HG03095 (cell line): ENCODE data around the gene NDST4.

Experiments
- ATAC-seq: cut with Tn5 transposase; IDR thresholded peaks from one replicate; pipeline ENCODE4 v1.9.1; 2021; ENCODE audit warnings: moderate library complexity; ENCODE audit not compliant: unreplicated experiment

NDST4 gene

DNA sequence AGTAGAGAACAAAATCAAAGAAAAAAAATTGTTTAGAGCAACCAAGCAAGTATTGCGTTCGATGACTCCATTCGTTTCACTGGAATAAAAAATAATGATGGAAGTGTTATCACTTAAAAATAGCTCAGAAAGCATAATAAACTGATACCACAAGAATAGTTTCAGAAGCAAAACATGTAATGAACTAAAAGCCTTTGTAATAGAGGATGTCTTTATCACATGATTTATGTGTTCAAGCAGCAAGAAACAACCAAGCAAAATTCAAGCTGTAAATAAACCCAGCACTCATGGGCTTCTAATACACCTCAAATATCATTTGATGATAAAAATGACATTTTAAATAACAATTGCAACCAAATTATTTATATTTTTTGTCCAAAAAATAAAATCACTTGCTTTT lies 192.2 kb downstream of the NDST4 start:
- no peak for ATAC-seq

DNA sequence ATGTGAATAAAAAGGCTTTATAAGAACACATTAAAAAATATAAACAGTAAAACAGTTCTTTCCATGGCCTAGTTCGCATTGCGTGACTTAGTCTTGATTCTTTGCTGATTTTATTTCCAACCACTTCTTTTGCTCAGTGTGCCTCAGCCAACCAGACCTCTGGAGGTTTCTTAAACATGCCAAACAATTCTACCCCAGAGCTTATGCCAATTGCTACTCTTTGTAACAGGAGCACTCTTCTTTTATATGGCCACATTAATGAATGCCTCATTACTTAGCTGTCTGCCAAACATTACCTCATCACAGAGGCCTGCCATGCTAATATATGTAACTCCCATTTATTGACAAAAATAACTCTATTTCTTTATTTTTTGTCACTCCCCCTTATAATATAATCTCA lies 202.3 kb downstream of the NDST4 start:
- no peak for ATAC-seq

GRCh38 chr4:114907568-114907967 lies 205.9 kb downstream of the NDST4 start:
- no peak for ATAC-seq

DNA sequence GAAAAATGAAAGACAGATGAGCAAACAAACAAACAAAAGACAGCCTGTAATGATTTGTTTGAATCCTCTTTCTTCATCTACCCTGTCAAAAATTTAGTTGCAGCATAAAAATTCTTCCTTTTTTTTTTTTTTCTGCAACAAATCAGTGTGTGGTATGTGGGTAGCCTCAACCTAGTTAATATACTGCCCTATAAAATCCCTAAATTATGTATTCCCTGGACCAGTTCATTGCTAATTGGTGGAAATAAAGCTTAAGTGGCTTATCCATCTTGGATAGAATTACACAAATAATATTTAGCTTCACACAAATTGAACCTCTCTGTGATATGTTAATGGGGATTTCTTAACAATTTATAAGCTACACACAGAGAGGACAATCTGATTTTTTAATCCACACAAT lies 208.4 kb downstream of the NDST4 start:
- ATAC-seq = no peak

GRCh38 chr4:114900934-114901333 lies 212.5 kb downstream of the NDST4 start:
- no peak for ATAC-seq

DNA sequence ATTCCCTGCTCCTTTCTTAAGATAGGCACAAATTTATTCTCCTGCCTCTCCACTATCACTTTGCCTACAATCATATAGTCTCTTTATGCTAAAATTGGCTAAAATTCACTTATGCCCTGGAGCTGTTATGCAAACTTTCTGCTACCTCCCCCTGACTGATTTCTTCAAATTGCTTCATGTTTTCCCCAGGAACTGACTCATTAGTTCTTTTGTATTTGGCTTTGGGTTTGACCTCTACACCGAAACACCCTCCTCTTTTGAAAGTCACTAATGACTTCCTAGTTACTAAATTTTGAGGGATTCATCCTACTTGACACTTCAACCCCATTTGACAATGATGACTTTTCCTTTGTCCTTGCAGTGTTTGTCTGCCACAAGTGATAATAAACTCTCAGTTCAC lies 222.6 kb downstream of the NDST4 start:
- ATAC-seq = no peak

- no peak for ATAC-seq
Measured at GRCh38 chr4:114886761-114887160, 226.7 kb downstream of the NDST4 start.

- no peak for ATAC-seq
Measured at GRCh38 chr4:114883641-114884040, 229.8 kb downstream of the NDST4 start.

- ATAC-seq = no peak
Measured at GRCh38 chr4:114879916-114880669, 233.3 kb downstream of the NDST4 start.

- no peak for ATAC-seq
Measured at GRCh38 chr4:114875630-114876029, 237.8 kb downstream of the NDST4 start.

DNA sequence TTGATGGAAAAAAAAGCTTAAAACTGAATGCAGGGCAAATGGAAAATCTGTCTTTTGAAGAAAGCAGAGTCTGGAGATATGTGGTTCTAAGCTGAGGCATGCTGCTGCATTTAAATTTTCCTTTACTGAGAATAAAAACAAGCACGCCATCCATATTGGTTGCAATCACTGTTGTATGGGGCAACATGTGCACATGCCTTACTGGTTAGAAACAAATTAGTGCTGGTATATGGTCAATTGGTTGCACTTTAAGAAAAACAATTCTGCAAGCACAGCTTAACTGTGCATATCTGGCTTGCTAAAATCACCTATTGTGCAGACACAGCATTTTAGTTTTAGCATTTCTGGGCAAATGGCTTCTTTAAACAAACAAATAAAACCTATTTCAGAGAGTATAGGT lies 239.1 kb downstream of the NDST4 start:
- no peak for ATAC-seq

DNA sequence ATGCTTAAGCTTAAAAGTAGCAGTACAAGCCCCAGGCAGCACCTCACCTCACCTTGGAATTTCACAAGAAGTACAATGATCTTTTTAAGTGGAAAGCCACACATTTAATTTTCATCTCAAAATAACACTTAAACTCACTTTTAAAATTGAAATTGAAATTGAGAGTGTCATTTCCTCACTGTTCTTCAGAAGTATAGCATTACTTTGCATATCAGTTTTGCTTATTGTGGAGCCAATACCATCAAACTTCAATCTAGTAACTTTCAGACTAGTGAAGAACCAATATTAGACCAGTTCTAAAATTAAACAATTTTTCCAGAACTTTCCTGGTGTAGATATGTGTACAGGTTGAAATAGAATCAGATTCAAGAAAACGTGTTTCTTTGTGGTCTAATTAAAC lies 242.4 kb downstream of the NDST4 start:
- ATAC-seq = no peak

DNA sequence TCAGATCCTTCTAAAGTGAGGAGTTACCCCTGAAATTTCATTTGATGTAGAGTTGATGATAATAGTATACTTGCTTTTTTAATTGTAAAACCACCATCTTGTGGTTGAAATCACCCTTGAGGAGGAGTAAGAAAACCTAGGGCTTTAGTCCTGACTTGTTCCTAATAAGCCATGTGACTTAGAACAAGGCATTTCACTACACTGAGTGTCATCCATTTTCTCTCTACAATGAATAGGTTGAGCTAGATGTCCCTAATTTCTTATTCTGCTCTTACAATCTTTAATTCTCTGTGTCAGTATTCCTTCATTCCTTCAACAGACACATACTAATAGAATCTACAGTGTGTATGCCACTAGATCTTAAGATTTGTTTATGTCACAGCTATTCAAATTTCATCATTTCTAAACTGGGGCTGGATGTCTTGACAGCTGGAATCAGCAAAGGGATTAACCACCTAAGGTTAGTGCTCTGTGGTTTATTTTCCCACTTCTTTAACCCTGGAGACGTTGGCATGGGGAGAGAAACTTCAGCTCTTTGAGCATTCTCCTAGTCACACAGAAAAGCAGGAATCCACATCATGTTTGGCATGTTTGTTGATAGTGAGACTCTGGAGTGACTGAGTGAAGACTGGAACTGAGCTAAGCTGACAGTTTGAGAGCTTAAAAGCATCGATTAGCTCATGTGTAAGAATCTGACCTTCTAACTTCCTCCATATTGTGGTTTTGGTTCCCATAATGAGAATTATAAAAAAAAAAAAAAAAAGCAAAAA lies 246.3 kb downstream of the NDST4 start:
- peak; percentile 42 for ATAC-seq

- no peak for ATAC-seq
Measured at GRCh38 chr4:114864060-114864459, 249.4 kb downstream of the NDST4 start.

DNA sequence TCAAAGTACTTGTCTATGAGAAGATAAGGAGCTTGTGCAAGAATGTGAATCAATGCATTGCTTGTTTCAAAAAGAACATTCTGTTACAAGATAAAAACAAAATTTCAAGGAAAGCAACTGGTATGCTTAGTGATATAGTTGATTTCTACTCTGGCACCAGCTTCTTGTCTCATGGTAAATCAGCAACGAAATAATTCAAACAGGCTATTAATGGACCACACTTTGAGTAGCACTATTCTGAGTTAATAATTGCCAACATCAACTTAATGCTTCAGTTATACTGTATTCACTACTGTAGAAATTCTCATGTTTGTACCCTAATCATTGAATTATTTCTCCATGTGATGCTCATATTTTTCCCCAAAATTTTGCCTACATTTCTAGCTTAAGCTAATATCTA lies 252.6 kb downstream of the NDST4 start:
- ATAC-seq = no peak

DNA sequence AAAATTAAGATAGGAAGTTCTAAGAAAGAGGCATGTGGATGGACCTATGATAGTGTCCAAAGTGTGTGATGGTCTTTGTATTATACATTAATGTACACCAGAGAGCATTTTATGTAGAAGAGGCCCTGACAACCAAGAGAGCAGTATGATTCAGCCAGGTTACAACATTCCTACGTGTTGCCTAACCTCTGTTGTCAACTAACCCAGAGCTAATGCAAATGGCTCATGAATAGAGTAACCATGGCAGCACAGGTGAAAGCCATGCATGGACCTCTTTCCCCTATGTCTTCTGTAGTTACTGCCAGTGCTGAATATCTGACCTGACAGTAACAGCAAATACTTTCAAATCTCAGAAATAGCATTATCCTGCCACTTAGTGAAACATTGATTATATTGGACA lies 255.6 kb downstream of the NDST4 start:
- ATAC-seq = no peak

GRCh38 chr4:114839986-114840385 lies 273.4 kb downstream of the NDST4 start:
- ATAC-seq = no peak

- ATAC-seq = no peak
Measured at GRCh38 chr4:114830628-114831027, 282.8 kb downstream of the NDST4 start.

DNA sequence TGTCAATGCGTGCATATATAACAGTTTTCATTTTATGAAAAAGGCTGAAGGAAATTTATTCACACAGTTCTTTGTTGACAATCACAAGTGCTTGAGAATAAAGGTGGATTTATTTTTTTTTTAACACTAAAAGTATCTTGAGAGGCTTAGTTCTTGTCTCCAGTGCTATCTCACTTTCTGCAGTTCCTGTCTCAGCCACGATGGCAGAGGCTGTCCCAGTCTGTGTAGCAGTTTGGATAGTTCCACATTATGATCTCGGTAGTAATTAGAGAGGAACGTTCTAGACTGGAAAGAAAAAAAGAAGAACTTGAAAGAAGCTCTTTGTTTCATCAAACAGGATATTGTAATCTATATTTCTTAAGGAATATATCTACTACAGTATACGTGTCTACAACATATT lies 285.8 kb downstream of the NDST4 start:
- ATAC-seq = no peak

DNA sequence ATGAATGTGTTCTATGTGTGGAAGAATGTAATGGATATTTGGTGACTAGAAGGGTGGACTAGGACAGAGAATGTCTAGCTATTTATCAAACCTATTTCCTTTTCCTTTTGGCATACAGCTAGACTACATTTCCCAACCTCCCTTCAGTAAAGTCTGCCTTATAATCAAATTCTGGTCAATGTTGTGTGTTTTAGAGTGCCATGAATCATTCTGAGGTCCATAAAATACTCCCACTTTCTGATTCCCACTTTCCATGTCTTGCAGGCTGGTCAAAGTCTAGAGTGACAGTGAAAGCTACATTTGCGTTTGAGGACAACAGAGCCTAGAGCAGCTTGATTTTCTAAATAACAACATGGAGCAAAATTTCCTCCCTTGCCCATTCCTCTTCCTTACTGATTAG lies 297.7 kb downstream of the NDST4 start:
- no peak for ATAC-seq

- ATAC-seq = no peak
Measured at GRCh38 chr4:114813961-114814360, 299.5 kb downstream of the NDST4 start.

DNA sequence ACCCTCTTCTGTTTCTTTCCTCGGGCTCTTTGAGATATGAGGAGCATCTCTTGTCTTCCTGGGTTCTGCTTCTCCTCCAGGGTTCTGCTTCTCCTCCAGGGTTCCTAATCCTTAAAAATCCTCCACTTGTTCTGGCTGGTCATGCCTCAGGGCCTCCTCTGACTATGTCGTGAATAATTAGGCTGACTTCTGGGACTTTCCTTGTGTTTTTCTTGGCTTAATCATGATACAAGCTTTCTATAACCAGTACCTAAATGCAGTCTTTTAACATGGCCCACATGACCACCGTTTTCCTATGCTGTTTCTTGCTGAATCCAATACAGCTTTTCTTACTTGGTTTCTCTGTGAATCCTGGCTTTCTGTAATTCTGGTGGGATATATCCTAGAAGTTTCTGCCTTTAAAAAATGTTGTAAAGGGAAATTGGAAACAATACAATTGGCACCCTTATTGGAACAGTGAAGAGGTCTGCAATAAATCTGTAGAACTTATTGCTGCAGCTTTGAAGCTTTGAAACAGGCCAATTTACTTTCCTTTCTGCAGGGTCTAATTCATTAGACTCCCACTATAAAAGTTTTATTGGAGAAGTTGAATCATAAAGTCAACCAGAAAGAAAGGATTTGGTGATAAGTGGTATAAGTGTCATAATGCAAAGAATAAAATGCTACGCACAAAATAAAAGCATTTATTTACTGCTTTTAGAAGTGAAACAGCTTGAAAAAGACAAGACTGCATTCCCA lies 301.7 kb downstream of the NDST4 start:
- no peak for ATAC-seq
